GM12875 (cell line): Measurements from ENCODE around the gene KDELR3.

Experiments
- H3K4me3 ChIP-seq: one replicate; pipeline ENCODE4 v1.5.1; 2011; ENCODE audit warnings: low read depth, low read length, control low read depth
- TF ChIP-seq, protein P1 (sequence below): IDR thresholded peaks from 2 replicates; pipeline ENCODE4 v1.5.1; 2011; ENCODE audit warnings: low read depth, mild to moderate bottlenecking, control low read depth, inconsistent platforms, low read length, moderate library complexity, borderline replicate concordance; ENCODE audit not compliant: insufficient read depth

Gene KDELR3

DNA sequence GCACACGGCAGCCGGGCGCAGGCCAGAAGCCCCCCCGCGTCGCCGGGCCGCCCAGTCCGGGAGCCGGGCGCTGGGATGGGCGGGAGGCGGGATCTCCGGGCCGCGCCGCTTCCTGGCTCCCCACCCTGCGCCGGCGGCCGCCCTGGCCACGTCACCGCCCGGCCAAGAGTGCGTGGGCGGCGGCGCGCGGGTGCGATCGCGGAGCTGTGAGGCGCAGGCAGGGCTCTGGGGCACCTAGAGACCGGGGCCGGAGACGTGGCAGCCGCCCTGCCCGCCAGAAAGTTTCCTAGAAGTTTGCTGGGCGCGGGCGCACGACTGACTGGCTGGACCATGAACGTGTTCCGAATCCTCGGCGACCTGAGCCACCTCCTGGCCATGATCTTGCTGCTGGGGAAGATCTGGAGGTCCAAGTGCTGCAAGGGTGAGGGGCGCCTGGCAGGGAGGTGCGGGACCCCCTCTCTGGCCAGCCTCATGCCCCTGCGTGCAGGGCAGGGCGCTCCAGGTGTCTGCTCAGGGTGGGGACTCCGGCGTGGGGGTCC, at the start of gene KDELR3:
KDELR3 (plus strand) TSS at position 193 of the 539 bp plus-strand sequence; CDS start at position 331, 138 bp downstream.
- TF ChIP-seq, protein P1, sequence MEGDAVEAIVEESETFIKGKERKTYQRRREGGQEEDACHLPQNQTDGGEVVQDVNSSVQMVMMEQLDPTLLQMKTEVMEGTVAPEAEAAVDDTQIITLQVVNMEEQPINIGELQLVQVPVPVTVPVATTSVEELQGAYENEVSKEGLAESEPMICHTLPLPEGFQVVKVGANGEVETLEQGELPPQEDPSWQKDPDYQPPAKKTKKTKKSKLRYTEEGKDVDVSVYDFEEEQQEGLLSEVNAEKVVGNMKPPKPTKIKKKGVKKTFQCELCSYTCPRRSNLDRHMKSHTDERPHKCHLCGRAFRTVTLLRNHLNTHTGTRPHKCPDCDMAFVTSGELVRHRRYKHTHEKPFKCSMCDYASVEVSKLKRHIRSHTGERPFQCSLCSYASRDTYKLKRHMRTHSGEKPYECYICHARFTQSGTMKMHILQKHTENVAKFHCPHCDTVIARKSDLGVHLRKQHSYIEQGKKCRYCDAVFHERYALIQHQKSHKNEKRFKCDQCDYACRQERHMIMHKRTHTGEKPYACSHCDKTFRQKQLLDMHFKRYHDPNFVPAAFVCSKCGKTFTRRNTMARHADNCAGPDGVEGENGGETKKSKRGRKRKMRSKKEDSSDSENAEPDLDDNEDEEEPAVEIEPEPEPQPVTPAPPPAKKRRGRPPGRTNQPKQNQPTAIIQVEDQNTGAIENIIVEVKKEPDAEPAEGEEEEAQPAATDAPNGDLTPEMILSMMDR, result no peak
- H3K4me3 ChIP-seq, result no peak within 1 kb of the TSS

DNA sequence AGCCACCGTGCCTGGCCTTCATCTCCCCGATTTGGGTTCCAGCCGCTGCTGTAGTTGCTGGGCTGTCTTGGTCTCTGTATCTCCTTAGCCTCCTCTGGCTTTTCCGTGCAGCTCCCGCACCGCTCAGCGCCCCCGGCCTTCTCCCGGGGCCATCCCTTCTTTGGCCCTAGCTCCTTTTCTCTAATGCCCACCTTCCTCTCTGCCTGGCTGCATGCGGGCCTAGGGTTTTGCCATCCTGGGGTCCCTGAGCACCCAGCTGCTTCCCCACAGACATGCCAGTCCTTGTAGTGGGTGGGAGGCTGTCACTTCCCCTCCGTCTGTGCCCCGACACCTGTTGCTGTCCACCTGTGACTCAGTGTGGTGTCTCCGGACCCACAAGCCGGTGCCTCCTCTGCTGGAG, 49.3 kb upstream of the KDELR3 start:
- no peak overlapping the region for H3K4me3 ChIP-seq
- TF ChIP-seq, protein P1, result no peak

GRCh38 chr22:38419121-38419857, 48.6 kb upstream of the KDELR3 start:
- no peak overlapping the region for H3K4me3 ChIP-seq
- TF ChIP-seq, protein P1, result no peak

GRCh38 chr22:38419858-38420160, 48.1 kb upstream of the KDELR3 start:
- TF ChIP-seq, protein P1, result no peak

GRCh38 chr22:38420734-38421133, 47.2 kb upstream of the KDELR3 start:
- no peak overlapping the region for H3K4me3 ChIP-seq
- TF ChIP-seq, protein P1, result no peak

More at GRCh38 chr22:38419858-38420160, 48.1 kb upstream of the KDELR3 start:
- no peak overlapping the region for H3K4me3 ChIP-seq

DNA sequence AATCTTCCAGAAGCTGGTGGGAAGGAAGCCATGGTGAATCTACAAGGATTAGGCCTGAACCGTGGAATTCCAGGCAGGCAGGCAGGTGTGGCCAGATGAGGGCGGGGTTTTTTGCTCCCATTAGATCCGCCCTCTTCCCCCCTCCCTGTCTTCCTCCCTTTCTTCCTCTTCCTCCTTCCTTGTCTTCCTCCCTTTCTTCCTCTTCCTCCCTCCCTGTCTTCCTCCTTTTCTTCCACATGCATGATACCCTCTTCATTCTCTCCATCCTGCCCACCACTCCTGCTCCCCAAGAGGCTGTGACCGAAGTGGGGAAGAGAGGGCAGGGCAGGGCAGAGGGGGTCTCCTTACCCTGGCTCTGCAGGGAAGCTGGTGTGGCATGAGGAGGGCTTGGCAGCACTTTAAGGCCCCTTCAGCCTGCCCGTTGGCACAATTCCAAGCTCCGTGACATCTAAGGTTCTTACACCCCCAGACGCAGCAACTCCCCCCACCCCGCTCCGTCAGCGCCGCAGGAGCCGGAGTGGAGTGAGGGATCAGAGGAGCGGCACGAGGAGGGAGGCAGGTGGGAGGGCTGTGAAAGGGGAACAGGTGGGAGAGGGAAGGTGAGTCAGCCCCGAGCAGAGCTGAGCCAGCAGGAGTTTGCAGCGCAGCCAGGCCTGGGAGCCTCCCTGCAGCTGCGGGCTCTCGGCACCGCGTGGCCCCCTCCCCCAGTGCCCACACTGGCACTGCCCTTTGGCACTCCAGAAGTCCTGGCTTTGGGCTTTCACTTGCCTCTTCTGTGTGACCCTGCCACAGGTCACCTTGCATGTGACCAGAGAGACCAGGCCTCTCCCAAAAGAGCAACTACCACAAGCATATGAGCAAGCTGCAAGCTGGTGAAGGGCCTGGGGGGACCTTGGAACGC, 45.0 kb upstream of the KDELR3 start:
- no peak overlapping the region for H3K4me3 ChIP-seq
- TF ChIP-seq, protein P1, result no peak
